GM12878 (cell line): ENCODE data around the gene NEK8. TPM values are rescaled to one million over a fixed set of nuclear protein-coding genes. Genes with fewer than 3 reads are reported as not detected.

Experiments used
- ATAC-seq: fragments of 200-7000 bp; cut with Tn5 transposase; 3 replicates; pipeline ENCODE4 v1.9.1; 2020; ENCODE audit warnings: mild to moderate bottlenecking, moderate library complexity
- BruUV-seq: library from RNA; stranded (reverse); fragments of 400-500 nt; replicated peaks from 2 replicates; lab custom pipeline; 2021; lab: Mats Ljungman, UMichigan
- CTCF ChIA-PET: fragments of 300-600 bp; sonication (Branson Sonifier 250); formaldehyde crosslinking; extraction: SDS; loops from one replicate; lab custom pipeline; 2021; ENCODE audit warnings: inconsistent platforms; lab: Yijun Ruan, JAX
- POLR2A ChIA-PET: fragments of 350-600 bp; formaldehyde crosslinking; extraction: SDS; loops from one replicate; lab custom pipeline; 2021; ENCODE audit warnings: inconsistent platforms; lab: Charles Lee
- RAD21 ChIA-PET: fragments of 300-600 bp; sonication (Branson Sonifier 250); formaldehyde crosslinking; loops from one replicate; lab custom pipeline; 2023; ENCODE audit warnings: antibody characterized with exemption; ENCODE audit not compliant: unreplicated experiment; lab: Charles Lee
- SMC1A ChIA-PET: fragments of 300-600 bp; sonication (Branson Sonifier 250); formaldehyde crosslinking; loops from one replicate; lab custom pipeline; 2023; ENCODE audit not compliant: unreplicated experiment, uncharacterized antibody; lab: Charles Lee
- DNase-seq: peaks from one replicate; pipeline ENCODE4 v3.0.0-alpha.2; 2011; ENCODE audit warnings: low read depth, low spot score
- FAIRE-seq: peaks from 3 replicates; lab custom pipeline; 2011; peaks lifted over from hg19 to GRCh38; lab: Jason Lieb, UNC
- H2AFZ ChIP-seq: 2 replicates; pipeline ENCODE4 v1.6.0; 2011; ENCODE audit warnings: low read depth, low read length, control low read depth; ENCODE audit not compliant: control insufficient read depth
- H3K27ac ChIP-seq: 2 replicates; pipeline ENCODE4 v1.5.1; 2011; ENCODE audit warnings: control low read depth; ENCODE audit not compliant: control insufficient read depth, insufficient read depth
- H3K27me3 ChIP-seq, 2 experiments: replicated peaks in 1 of 2; 2 replicates each; pipeline versions ENCODE4 v1.6.0 to v1.6.1; 2011; ENCODE audit warnings: low read length in 1 of 2; ENCODE audit not compliant: control insufficient read depth in 2 of 2, insufficient read depth in 2 of 2
- H3K36me3 ChIP-seq, 2 experiments: 2 replicates each; pipeline ENCODE4 v1.5.1; 2011; ENCODE audit warnings: low read length in 1 of 2; ENCODE audit not compliant: control insufficient read depth in 2 of 2, insufficient read depth in 2 of 2
- H3K4me1 ChIP-seq: 2 replicates; pipeline ENCODE4 v1.6.1; 2011; ENCODE audit warnings: mild to moderate bottlenecking, low read length, moderate library complexity, mixed read lengths; ENCODE audit not compliant: control insufficient read depth, insufficient read depth
- H3K4me2 ChIP-seq: 2 replicates; pipeline ENCODE4 v1.6.0; 2011; ENCODE audit warnings: control low read depth; ENCODE audit not compliant: control insufficient read depth, insufficient read depth
- H3K4me3 ChIP-seq: fragments of 200-600 bp; sonication (generic); 2 replicates; pipeline ENCODE4 v1.5.1; 2016
- H3K79me2 ChIP-seq: 2 replicates; pipeline ENCODE4 v1.6.0; 2011; ENCODE audit warnings: low read length; ENCODE audit not compliant: control insufficient read depth, insufficient read depth
- H3K9ac ChIP-seq: 2 replicates; pipeline ENCODE4 v1.8.0; 2011; ENCODE audit warnings: low read length, control low read depth, mixed read lengths; ENCODE audit not compliant: control insufficient read depth, insufficient read depth
- H3K9me3 ChIP-seq: replicated peaks from 3 replicates; pipeline ENCODE4 v1.5.1; 2011; ENCODE audit warnings: mild to moderate bottlenecking, low read length; ENCODE audit not compliant: control insufficient read depth, insufficient read depth
- H4K20me1 ChIP-seq: 2 replicates; pipeline ENCODE4 v1.6.0; 2011; ENCODE audit not compliant: control insufficient read depth, insufficient read depth
- ATF2 ChIP-seq: IDR thresholded peaks from 2 replicates; pipeline ENCODE4 v1.6.1; 2012; ENCODE audit warnings: low read length, inconsistent platforms
- E2F4 ChIP-seq: IDR thresholded peaks from 2 replicates; pipeline ENCODE4 v1.6.1; 2012; ENCODE audit warnings: low read depth, low read length, improper control_type of control experiment
- MEF2B ChIP-seq: fragments of 450-650 bp; IDR thresholded peaks from 2 replicates; pipeline ENCODE4 v1.6.1; 2018; ENCODE audit warnings: mild to moderate bottlenecking, moderate library complexity; ENCODE audit not compliant: partially characterized antibody, poor library complexity, severe bottlenecking
- NFIC ChIP-seq: IDR thresholded peaks from 2 replicates; pipeline ENCODE4 v1.6.1; 2012; ENCODE audit warnings: low read depth, mild to moderate bottlenecking, inconsistent platforms, low read length, moderate library complexity
- NR2C1 ChIP-seq: fragments of 450-650 bp; IDR thresholded peaks from 2 replicates; pipeline ENCODE4 v1.6.1; 2017; ENCODE audit warnings: antibody characterized with exemption, mild to moderate bottlenecking, moderate library complexity
- NRF1 ChIP-seq: conservative IDR thresholded peaks from 2 replicates; pipeline ENCODE4 v1.6.1; 2011; ENCODE audit warnings: mild to moderate bottlenecking, low read depth, low read length, improper control_type of control experiment
- REST ChIP-seq: IDR thresholded peaks from 2 replicates; pipeline ENCODE4 v1.6.1; 2012; ENCODE audit warnings: mild to moderate bottlenecking, low read depth, low read length
- SMARCA5 ChIP-seq: fragments of 450-650 bp; IDR thresholded peaks from 2 replicates; pipeline ENCODE4 v1.6.1; 2017; ENCODE audit warnings: mild to moderate bottlenecking
- ZBTB40 ChIP-seq: fragments of 450-650 bp; IDR thresholded peaks from 2 replicates; pipeline ENCODE4 v1.6.1; 2016; ENCODE audit warnings: mild to moderate bottlenecking, moderate library complexity, borderline replicate concordance
- WGBS: methylation state at CpG from one replicate; pipeline ENCODE4 v1.1.6; 2016; ENCODE audit warnings: low lambda C conversion rate; ENCODE audit not compliant: insufficient replicate concordance, insufficient coverage; ENCODE audit errors: missing lambda C conversion rate; 5-methylcytosine and 5-hydroxymethylcytosine counted together
- in situ Hi-C: fragments of 300-500 bp; cut with MboI; formaldehyde crosslinking; loops from 9 replicates; pipeline ENCODE4 v1.14.3; 2018; ENCODE audit warnings: mixed read lengths
- intact Hi-C: fragments of 100-400 bp; cut with micrococcal nuclease; formaldehyde crosslinking; loops from one replicate; pipeline ENCODE4 v1.14.2; 2022; ENCODE audit not compliant: unreplicated experiment
- polyA plus RNA-seq, 11 experiments: library from polyadenylated mRNA; depleted of rRNA in 4 of 11; unstranded in 6 of 11; stranded (reverse) in 5 of 11; fragments of >200 nt; fragmentation: Nextera tagmentation in 4 of 11; fragmentation: Illumina TruSeq in 1 of 11; extraction: Ambion mirVana in 4 of 11; extraction: Trizol in 1 of 11; gene quantifications; 1 replicate in 1 of 11; 2 replicates in 10 of 11; pipeline versions ENCODE4 v1.2.1 to v1.2.3, GENCODE V29; 2011 to 2016; ENCODE audit warnings: inconsistent platforms in 2 of 11, missing spikeins in 2 of 11, low read depth in 1 of 11
- total RNA-seq, 4 experiments: library from RNA; depleted of rRNA in 3 of 4; stranded (reverse); fragments of >200 nt in 3 of 4; fragmentation: Illumina TruSeq in 1 of 4; extraction: Trizol in 1 of 4; gene quantifications; 2 replicates each; pipeline versions ENCODE4 v1.2.1 to v1.2.3, GENCODE V29; 2013 to 2021

Gene NEK8
- total and polyA plus RNA-seq, 10 of the 15 experiments (the other 5 are each of a cell fraction or from before 2014, with no cell fraction given) = 2.3 to 14.3 (median 9.4) TPM

- ChIA-PET SMC1A (no interaction called here), CTCF (no interaction called here)
- no peak overlapping the region for H3K9ac ChIP-seq
- TF ChIP-seq E2F4 (no peak), NRF1 (no peak), MEF2B (no peak), NR2C1 (no peak), REST (no peak), ATF2 (no peak), SMARCA5 (no peak), NFIC (no peak), ZBTB40 (no peak)
- TF ChIP-seq, all 136 proteins: peak for 0
- RAD21 ChIA-PET = no interaction called here
- DNase-seq = no peak
- H3K27me3 ChIP-seq = no peaks in the 10 kb centered on the region
- FAIRE-seq = no peak
- H3K36me3 ChIP-seq = peaks cover 14 to 18% of the 10 kb centered on the region in 2 experiments
- peaks cover 2% of the 10 kb centered on the region; the same call in 1 of the 2 replicates for H4K20me1 ChIP-seq
- H3K27ac ChIP-seq = no peak overlapping the region
- WGBS = 98% methylated on average over 7 of the region's 7 CpGs
- POLR2A ChIA-PET = interaction anchor here (1.7 kb wide), 1 partner anchor 11 kb away, joined by 4 read pairs; no protein-coding TSS in a partner anchor
- no peak overlapping the region for H3K4me2 ChIP-seq
- no peak overlapping the region for H3K4me3 ChIP-seq
- no peaks in the 10 kb centered on the region for H3K9me3 ChIP-seq
- ATAC-seq = no peak
- no peak overlapping the region for H2AFZ ChIP-seq
- H3K79me2 ChIP-seq = peaks cover 6% of the 10 kb centered on the region
- no TSS peak for BruUV-seq
- intact Hi-C loops = no loop called here
- H3K4me1 ChIP-seq = no peaks in the 10 kb centered on the region
- in situ Hi-C loops = no loop called here
Measured at GRCh38 chr17:28755486-28755885, 26.9 kb downstream of the NEK8 start.
